ENCODE results near the gene TM4SF4.
A peak's percentile ranks its signal among the peaks of the same experiment; 100 is the strongest.

The TM4SF4 gene

GRCh38 chr3:149515249-149515648, 40.8 kb downstream of the TM4SF4 start:
- DNase-seq = no peak

DNA sequence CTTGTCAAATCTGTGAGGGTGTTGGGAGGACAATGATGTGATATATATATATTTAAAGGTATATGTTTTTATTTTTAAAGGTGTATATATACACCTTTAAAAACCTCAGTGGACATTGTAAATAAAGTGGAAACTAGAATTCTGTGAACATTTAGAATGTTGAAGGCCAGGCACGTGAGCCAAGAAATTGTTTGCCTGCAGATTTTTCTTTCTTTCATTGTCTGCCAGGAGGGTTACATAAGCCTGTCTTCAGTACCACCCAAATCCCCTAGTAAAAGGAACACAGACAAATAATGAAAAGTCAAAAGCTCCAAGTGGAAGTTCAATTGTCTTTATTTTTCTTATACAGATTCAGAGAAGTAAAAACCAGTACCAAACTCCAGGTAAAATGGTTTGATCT, 42.4 kb downstream of the TM4SF4 start:
- DNase-seq = no peak

GRCh38 chr3:149519912-149520311, 45.4 kb downstream of the TM4SF4 start:
- DNase-seq = no peak

- no peak for DNase-seq
Measured at GRCh38 chr3:149523512-149524299, 49.2 kb downstream of the TM4SF4 start.

- DNase-seq = no peak
Measured at GRCh38 chr3:149527531-149528339, 53.2 kb downstream of the TM4SF4 start.

DNA sequence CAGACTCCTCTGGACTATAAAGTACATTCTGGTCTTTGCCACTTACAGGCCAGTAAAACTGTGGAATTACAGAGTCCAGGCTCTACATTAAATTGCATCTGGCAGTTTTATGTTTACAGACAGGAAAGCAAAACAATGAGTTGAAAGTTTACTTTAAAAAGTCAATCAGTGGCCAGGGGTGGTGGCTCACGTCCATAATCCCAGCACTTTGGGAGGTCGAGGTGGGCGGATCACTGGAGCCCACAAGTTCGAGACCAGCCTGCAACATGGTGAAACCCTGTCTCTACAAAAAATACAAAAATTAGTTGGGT, 53.8 kb downstream of the TM4SF4 start:
- DNase-seq = no peak

GRCh38 chr3:149529099-149529498, 54.6 kb downstream of the TM4SF4 start:
- DNase-seq = no peak

- DNase-seq = peak; percentile 43
Measured at GRCh38 chr3:149532489-149533180, 58.1 kb downstream of the TM4SF4 start.

GRCh38 chr3:149534082-149534481, 59.6 kb downstream of the TM4SF4 start:
- DNase-seq = no peak

DNA sequence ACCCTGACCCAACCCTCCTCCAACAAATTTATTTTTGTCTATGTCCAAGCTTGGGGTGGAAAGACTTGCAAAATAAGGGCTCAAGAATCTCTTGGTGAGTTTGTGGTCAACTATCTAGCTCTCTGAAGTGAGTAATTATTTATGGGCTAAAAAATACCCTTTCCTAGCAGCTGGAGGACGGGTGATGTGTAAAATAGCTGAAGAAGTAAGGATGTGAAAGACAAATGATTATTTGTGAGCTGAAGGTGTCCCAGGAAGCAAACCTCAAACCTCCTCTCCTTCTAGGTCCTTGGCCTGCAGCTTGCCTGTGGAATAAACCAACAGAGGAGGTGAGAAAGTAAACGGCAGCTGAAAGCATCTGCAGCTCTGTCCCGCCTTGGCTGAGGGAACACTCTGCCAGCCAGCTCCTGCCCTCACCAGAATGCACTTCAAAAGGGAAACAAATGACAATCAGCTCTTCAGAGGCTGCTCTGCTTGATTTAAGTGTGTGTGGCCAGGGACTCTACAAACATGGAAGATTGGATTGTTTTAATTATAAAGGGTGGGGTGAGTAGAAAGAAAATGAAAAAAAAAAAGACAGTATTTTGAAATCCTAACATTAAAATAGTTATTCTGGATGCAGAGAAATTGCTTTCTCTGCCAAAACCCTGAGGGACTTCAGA, 60.3 kb downstream of the TM4SF4 start:
- DNase-seq = no peak

DNA sequence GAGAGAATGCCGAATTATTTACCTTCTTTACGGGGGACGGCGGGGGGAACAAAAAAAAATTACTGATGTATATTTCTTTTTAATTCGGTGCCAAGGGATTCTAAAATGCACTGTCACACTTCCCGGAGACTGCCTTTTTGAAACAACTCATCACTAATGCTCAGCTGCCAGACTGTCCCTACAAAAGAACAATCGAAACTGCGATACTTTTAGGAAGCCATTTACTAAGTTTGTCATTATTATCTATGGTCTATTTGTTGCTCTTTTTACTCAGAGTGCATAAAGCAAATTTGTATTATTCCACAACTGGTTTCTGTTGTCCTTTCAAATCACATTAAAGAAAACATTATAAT, 60.8 kb downstream of the TM4SF4 start:
- no peak for DNase-seq

- peak; percentile 81 for DNase-seq
Measured at GRCh38 chr3:149536429-149536828, 61.9 kb downstream of the TM4SF4 start.

GRCh38 chr3:149538371-149538770, 63.9 kb downstream of the TM4SF4 start:
- DNase-seq = no peak

- DNase-seq = no peak
Measured at GRCh38 chr3:149541091-149541491, 66.6 kb downstream of the TM4SF4 start.

DNA sequence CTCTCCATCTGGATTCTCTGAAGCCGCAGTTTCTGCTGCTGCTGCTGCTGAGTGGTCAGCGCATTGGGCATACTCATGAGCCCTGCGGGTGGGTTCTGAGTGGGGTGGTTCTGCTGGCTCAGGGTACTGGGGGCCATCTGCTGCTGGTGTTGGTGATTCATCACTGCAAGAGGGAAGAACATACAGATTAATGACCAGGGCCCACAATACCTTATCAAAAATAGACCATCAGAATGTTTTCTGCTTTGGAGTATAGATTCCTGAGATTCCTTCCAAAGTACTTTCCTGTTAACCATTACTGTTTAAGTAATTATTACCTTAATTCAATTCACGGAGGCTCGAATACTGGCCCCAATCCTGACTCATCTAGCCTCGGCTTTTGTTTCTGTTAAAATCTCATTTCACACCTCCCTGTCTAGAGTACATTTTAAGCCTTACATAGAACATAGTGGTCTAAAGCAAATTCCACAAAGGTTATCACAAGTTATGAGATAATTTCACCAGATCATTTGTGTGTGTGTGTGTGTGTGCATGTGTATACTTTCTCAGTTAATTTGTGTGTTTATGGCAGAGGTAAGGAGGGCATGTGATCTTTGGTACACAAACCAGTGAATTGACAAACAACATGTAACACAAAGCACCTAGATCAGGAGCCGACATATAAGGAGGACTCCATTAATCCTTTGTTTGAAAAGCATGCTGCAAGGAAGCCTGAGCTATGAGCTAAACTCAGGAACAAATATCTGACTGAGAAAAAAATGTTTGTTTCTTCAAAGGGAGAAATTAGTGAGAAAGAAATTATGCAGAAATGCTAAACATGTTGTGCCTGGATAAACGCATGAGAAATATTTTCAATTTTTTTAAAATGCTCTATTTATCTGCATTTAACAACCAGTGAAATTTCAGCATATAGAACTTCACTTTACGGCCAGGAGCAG, 68.1 kb downstream of the TM4SF4 start:
- no peak for DNase-seq

- DNase-seq = no peak
Measured at GRCh38 chr3:149545049-149545448, 70.6 kb downstream of the TM4SF4 start.

- DNase-seq = peak; percentile 90
Measured at GRCh38 chr3:149547413-149547812, 72.9 kb downstream of the TM4SF4 start.

DNA sequence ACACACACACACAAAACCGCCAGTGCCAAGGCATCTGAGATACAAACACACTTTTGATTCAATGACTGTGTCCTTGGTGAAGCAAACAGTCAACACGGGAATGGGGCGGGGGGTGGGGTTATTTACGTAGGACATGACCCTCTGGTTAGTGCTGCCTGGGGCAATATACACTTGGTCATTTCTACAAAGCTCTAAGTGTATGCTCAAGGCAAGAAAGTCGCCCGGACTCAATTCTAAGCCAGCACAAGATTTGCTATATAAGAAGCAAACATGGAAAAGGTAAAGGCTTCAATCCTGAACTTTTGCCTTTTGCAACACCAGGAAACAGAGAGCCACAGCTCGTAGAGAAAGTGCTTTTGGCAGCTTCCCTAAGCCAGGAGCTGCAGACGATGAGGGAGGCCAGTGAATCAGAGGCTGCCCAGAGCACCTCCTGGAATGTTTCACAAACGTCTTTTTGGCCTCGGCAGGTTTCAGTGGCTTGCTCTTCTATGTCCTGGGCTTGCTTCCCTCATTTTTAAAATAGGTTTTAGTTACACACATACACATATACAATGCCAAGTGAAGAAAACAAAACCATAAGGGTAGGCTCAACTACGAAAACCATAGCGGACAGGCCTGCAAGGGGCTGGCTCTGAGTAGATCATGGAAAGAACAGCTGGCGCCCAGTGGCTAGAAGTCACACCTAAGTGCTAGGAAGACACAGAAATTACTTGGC, 73.6 kb downstream of the TM4SF4 start:
- DNase-seq = peak; percentile 88

- no peak for DNase-seq
Measured at GRCh38 chr3:149548669-149549065, 74.2 kb downstream of the TM4SF4 start.

DNA sequence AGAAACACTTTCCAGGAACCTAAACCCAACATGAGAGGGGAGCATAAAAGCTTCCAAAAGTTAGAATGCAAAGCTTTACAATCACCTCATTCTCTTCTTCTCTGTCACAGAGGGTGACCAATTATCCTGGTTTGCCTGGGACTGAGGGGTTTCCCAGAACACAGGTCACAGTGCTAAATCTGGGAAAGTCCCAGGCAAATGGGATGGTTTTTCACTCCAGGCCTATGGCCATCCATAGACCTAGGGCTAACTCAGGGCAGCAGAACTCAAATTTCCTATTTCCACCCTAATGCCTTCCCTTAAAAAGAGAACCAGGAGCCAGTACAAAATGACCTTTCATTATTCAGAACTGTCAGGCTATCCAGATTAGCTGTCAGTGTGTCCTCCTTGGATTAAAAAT, 77.0 kb downstream of the TM4SF4 start:
- DNase-seq = no peak

GRCh38 chr3:149552700-149553099, 78.2 kb downstream of the TM4SF4 start:
- no peak for DNase-seq

Data from right hindlimb (tissue), 1 donor.